Esophagus muscularis mucosa (tissue), 4 donors: Measurements from ENCODE around the gene ZNF513.
"Not testable (repeated sequence)": the region's sequence is repeated elsewhere in the genome, so short reads cannot be mapped to it uniquely, and the experiment has no call there.

ENCODE experiments used
- EP300 ChIP-seq: sonication (generic); formaldehyde crosslinking; IDR thresholded peaks from one replicate; pipeline ENCODE4 v1.6.1; 2017; ENCODE audit warnings: antibody characterized with exemption
- POLR2AphosphoS5 ChIP-seq, 2 donors: sonication (generic); formaldehyde crosslinking; IDR thresholded peaks; one replicate each; pipeline ENCODE4 v1.6.1; 2017; ENCODE audit warnings: antibody characterized with exemption in 2 of 2
- TF ChIP-seq, protein P1 (sequence below), 3 experiments: fragments of 200-600 bp in 2 of 3; fragments of 450-650 bp in 1 of 3; sonication (generic) in 2 of 3; IDR thresholded peaks; one replicate each; pipeline ENCODE4 v1.5.1; 2017 to 2019; ENCODE audit warnings: antibody characterized with exemption in 3 of 3, mild to moderate bottlenecking in 2 of 3, moderate library complexity in 1 of 3

DNA sequence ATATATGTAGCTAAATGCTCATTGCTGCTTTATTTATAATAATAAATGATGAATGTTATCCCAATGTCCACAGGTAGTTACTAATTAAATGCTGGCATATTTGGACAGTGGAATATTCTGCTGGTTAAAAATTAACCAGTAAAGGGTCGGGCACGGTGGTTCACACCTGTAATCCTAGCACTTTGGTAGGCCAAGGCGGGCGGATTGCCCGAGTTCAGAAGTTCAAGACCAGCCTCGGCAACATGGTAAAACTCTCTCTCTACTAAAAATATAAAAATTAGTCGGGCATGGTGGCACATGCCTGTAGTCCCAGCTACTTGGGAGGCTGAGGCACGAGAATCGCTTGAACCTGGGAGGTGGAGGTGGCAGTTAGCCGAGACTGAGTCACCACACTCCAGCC is 44.5 kb upstream of the ZNF513 start:
- TF ChIP-seq, protein P1, sequence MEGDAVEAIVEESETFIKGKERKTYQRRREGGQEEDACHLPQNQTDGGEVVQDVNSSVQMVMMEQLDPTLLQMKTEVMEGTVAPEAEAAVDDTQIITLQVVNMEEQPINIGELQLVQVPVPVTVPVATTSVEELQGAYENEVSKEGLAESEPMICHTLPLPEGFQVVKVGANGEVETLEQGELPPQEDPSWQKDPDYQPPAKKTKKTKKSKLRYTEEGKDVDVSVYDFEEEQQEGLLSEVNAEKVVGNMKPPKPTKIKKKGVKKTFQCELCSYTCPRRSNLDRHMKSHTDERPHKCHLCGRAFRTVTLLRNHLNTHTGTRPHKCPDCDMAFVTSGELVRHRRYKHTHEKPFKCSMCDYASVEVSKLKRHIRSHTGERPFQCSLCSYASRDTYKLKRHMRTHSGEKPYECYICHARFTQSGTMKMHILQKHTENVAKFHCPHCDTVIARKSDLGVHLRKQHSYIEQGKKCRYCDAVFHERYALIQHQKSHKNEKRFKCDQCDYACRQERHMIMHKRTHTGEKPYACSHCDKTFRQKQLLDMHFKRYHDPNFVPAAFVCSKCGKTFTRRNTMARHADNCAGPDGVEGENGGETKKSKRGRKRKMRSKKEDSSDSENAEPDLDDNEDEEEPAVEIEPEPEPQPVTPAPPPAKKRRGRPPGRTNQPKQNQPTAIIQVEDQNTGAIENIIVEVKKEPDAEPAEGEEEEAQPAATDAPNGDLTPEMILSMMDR (IDR thresholded peaks at IDR 0.05), result not testable (repeated sequence)
- TF ChIP-seq POLR2AphosphoS5 (IDR thresholded peaks at IDR 0.05); EP300: not testable (repeated sequence)
